ENCODE data around the gene METTL15.

GRCh38 chr11:28072321-28072720 is 35.9 kb upstream of the METTL15 start:
- TF ChIP-seq EZH2 (IDR thresholded peaks at IDR 0.05; ENCODE audit: low read length): no peak
- TF ChIP-seq, protein P1, sequence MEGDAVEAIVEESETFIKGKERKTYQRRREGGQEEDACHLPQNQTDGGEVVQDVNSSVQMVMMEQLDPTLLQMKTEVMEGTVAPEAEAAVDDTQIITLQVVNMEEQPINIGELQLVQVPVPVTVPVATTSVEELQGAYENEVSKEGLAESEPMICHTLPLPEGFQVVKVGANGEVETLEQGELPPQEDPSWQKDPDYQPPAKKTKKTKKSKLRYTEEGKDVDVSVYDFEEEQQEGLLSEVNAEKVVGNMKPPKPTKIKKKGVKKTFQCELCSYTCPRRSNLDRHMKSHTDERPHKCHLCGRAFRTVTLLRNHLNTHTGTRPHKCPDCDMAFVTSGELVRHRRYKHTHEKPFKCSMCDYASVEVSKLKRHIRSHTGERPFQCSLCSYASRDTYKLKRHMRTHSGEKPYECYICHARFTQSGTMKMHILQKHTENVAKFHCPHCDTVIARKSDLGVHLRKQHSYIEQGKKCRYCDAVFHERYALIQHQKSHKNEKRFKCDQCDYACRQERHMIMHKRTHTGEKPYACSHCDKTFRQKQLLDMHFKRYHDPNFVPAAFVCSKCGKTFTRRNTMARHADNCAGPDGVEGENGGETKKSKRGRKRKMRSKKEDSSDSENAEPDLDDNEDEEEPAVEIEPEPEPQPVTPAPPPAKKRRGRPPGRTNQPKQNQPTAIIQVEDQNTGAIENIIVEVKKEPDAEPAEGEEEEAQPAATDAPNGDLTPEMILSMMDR (optimal IDR thresholded peaks at IDR 0.05 in 1 of 3, IDR thresholded peaks at IDR 0.05 in 1 of 3, conservative IDR thresholded peaks at IDR 0.05 in 1 of 3; ENCODE audit: extremely low read depth in 1 of 3, insufficient read depth in 2 of 3, low read length in 3 of 3): no peak

Data from keratinocyte (primary cell).